Keratinocyte (primary cell): ENCODE results near the gene TDRD9. TPM values are rescaled to one million over a fixed set of nuclear protein-coding genes. Genes with fewer than 3 reads are reported as not detected.

ENCODE experiments used
- DNase-seq: peaks from one replicate; pipeline ENCODE4 v3.0.0-alpha.2; 2011; ENCODE audit warnings: low read depth, missing footprints, low spot score
- FAIRE-seq: peaks from 2 replicates; lab custom pipeline; 2011; peaks lifted over from hg19 to GRCh38; lab: Jason Lieb, UNC
- H2AFZ ChIP-seq: 2 replicates; pipeline ENCODE4 v1.6.0; 2012; ENCODE audit warnings: low read length, control low read depth, inconsistent platforms; ENCODE audit not compliant: control insufficient read depth
- H3K27ac ChIP-seq: 2 replicates; pipeline ENCODE4 v1.5.1; 2011; ENCODE audit warnings: low read length; ENCODE audit not compliant: control insufficient read depth, insufficient read depth
- H3K27me3 ChIP-seq: 3 replicates; pipeline ENCODE4 v1.6.0; 2011; ENCODE audit warnings: low read length; ENCODE audit not compliant: control insufficient read depth, insufficient read depth; ENCODE audit errors: extremely low read depth
- H3K36me3 ChIP-seq, 2 experiments: 2 replicates in 1 of 2; 3 replicates in 1 of 2; pipeline ENCODE4 v1.5.1; 2011; ENCODE audit warnings: low read length in 2 of 2, mild to moderate bottlenecking in 1 of 2; ENCODE audit not compliant: control insufficient read depth in 2 of 2, insufficient read depth in 2 of 2; ENCODE audit errors: extremely low read depth in 1 of 2
- H3K4me1 ChIP-seq: 3 replicates; pipeline ENCODE4 v1.5.1; 2011; ENCODE audit warnings: low read length; ENCODE audit not compliant: control insufficient read depth, insufficient read depth; ENCODE audit errors: extremely low read depth
- H3K4me2 ChIP-seq: 3 replicates; pipeline ENCODE4 v1.6.0; 2011; ENCODE audit warnings: low read depth, low read length; ENCODE audit not compliant: control insufficient read depth, insufficient read depth; ENCODE audit errors: extremely low read depth
- H3K4me3 ChIP-seq, 3 experiments: fragments of 200-600 bp in 1 of 3; sonication (generic) in 1 of 3; 2 replicates in 2 of 3; 3 replicates in 1 of 3; pipeline ENCODE4 v1.5.1; 2011 to 2016; ENCODE audit warnings: low read length in 3 of 3, mild to moderate bottlenecking in 3 of 3, control low read depth in 2 of 3, inconsistent platforms in 1 of 3, low read depth in 1 of 3, mixed read lengths in 1 of 3, mixed run types in 1 of 3, moderate library complexity in 1 of 3; ENCODE audit not compliant: control insufficient read depth in 2 of 3, insufficient read depth in 2 of 3; ENCODE audit errors: extremely low read depth in 1 of 3
- H3K79me2 ChIP-seq: 2 replicates; pipeline ENCODE4 v1.6.0; 2012; ENCODE audit warnings: low read length; ENCODE audit not compliant: control insufficient read depth, insufficient read depth
- H3K9ac ChIP-seq: 3 replicates; pipeline ENCODE4 v1.6.0; 2011; ENCODE audit warnings: low read length; ENCODE audit not compliant: control insufficient read depth, insufficient read depth; ENCODE audit errors: extremely low read depth
- H3K9me1 ChIP-seq: 3 replicates; pipeline ENCODE4 v1.6.0; 2011; ENCODE audit warnings: low read length; ENCODE audit not compliant: control insufficient read depth, insufficient read depth; ENCODE audit errors: extremely low read depth
- H3K9me3 ChIP-seq: 2 replicates; pipeline ENCODE4 v1.5.1; 2012; ENCODE audit warnings: low read depth, low read length; ENCODE audit not compliant: control insufficient read depth
- H4K20me1 ChIP-seq: 3 replicates; pipeline ENCODE4 v1.6.0; 2011; ENCODE audit warnings: low read length; ENCODE audit not compliant: control insufficient read depth, insufficient read depth; ENCODE audit errors: extremely low read depth
- EZH2 ChIP-seq: IDR thresholded peaks from one replicate; pipeline ENCODE4 v1.6.1; 2012; ENCODE audit warnings: inconsistent platforms, mild to moderate bottlenecking, low read length, moderate library complexity
- dilution Hi-C: fragments of 300-500 bp; cut with MboI; formaldehyde crosslinking; loops from one replicate; pipeline ENCODE4 v1.7.0; 2020; ENCODE audit warnings: low sequenced_read_pairs; ENCODE audit not compliant: extremely low pct_ligation_motif_present
- polyA plus RNA-seq, 5 experiments: library from polyadenylated mRNA; depleted of rRNA in 3 of 5; stranded (reverse) in 3 of 5; stranded (forward) in 1 of 5; unstranded in 1 of 5; fragments of >200 nt; gene quantifications; 1 replicate in 1 of 5; 2 replicates in 3 of 5; 3 replicates in 1 of 5; pipeline versions ENCODE4 v1.2.1 to v1.2.3, GENCODE V29; 2011 to 2012; ENCODE audit warnings: missing spikeins in 2 of 5, low read depth in 1 of 5, low replicate concordance in 1 of 5
- TF ChIP-seq, protein P1 (sequence below), 3 experiments: IDR thresholded peaks in 1 of 3; conservative IDR thresholded peaks in 1 of 3; optimal IDR thresholded peaks in 1 of 3; 2 replicates in 2 of 3; 3 replicates in 1 of 3; pipeline versions ENCODE3 to v1.5.1; 2011; ENCODE audit warnings: low read length in 3 of 3, mild to moderate bottlenecking in 3 of 3, moderate library complexity in 2 of 3, control low read depth in 1 of 3, inconsistent platforms in 1 of 3; ENCODE audit not compliant: insufficient read depth in 2 of 3; ENCODE audit errors: extremely low read depth in 1 of 3

The TDRD9 gene
- polyA plus RNA-seq, 1 donor (not counting 4 experiments of a cell fraction or from before 2014, with no cell fraction given), result 0.10 TPM

DNA sequence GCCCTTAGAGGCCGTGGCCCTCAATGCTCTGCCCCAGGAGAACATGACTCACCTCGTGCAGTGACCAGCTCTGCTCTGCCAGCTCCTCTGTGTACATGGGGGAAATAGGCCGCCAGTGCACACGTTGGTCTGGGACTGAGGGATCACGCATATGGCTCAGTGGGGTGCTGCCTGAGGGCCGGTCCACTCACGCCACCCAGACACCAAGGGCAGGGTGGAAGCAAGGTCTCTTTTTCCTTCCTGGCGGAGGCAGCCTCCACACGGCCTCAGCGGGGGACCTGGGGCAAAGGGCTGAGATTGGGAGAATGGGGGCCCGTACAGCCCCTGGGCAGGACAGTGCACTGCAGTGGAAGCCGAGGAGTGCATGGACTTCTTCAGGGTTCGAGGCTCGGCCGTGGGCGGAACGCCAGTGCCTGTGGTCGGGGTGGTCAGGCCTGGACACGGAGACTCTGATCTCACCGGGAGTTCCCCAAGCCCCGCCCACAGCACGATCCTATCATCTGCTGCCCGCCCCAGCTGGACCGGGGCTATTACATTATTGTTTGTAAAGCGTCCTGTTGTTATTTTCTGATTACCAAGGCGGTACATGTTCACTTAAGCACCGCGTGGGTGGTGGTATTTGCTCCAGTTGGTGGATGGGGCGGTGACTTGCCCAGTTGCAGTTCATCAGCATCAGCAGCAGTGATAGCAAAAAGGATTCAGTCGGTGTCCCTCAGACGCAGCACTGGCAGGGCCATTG is 38.8 kb upstream of the TDRD9 start:
- no peak overlapping the region for H3K27ac ChIP-seq
- no peak for FAIRE-seq

DNA sequence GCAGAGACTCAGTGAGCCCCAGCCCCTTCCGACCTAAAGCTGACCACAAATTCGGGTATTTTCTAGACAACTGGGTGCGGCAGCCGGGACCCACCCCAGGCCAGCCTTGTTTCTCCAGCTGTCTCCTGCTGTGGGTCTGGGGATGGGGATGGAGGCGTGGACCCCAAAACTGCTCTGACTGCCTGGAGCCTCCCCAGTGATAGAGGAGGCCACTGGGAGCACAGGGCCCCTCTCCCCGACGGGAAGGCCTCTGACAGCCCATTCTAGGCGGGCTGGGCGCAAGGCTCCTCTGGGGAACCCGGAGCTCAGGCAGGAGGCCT is 38.2 kb upstream of the TDRD9 start:
- FAIRE-seq, result no peak
- DNase-seq, result no peak
- H3K9ac ChIP-seq, result no peak overlapping the region
- no peaks in the 10 kb centered on the region for H4K20me1 ChIP-seq
- no peaks in the 10 kb centered on the region for H3K9me1 ChIP-seq
- H3K79me2 ChIP-seq, result no peaks in the 10 kb centered on the region
- no peaks in the 10 kb centered on the region for H3K9me3 ChIP-seq
- H2AFZ ChIP-seq, result no peak overlapping the region
- dilution Hi-C loops, result no loop called here
- H3K4me1 ChIP-seq, result no peaks in the 10 kb centered on the region
- H3K4me3 ChIP-seq, result no peak overlapping the region
- no peak overlapping the region for H3K4me2 ChIP-seq
- no peak overlapping the region for H3K27ac ChIP-seq
- peaks cover 7% of the 10 kb centered on the region for H3K27me3 ChIP-seq
- H3K36me3 ChIP-seq, result no peaks in the 10 kb centered on the region
- TF ChIP-seq, protein P1, sequence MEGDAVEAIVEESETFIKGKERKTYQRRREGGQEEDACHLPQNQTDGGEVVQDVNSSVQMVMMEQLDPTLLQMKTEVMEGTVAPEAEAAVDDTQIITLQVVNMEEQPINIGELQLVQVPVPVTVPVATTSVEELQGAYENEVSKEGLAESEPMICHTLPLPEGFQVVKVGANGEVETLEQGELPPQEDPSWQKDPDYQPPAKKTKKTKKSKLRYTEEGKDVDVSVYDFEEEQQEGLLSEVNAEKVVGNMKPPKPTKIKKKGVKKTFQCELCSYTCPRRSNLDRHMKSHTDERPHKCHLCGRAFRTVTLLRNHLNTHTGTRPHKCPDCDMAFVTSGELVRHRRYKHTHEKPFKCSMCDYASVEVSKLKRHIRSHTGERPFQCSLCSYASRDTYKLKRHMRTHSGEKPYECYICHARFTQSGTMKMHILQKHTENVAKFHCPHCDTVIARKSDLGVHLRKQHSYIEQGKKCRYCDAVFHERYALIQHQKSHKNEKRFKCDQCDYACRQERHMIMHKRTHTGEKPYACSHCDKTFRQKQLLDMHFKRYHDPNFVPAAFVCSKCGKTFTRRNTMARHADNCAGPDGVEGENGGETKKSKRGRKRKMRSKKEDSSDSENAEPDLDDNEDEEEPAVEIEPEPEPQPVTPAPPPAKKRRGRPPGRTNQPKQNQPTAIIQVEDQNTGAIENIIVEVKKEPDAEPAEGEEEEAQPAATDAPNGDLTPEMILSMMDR (optimal IDR thresholded peaks at IDR 0.05 in 1 of 3, IDR thresholded peaks at IDR 0.05 in 1 of 3, conservative IDR thresholded peaks at IDR 0.05 in 1 of 3; ENCODE audit: extremely low read depth in 1 of 3, insufficient read depth in 2 of 3, low read length in 3 of 3), result no peak
- TF ChIP-seq EZH2, result no peak

More for the DNA sequence above, 38.8 kb upstream of the TDRD9 start:
- Histone ChIP-seq H3K9me1 (no peaks in the 10 kb centered on the region), H3K9ac (no peak overlapping the region), H3K9me3 (no peaks in the 10 kb centered on the region), H3K36me3 (no peaks in the 10 kb centered on the region), H3K79me2 (no peaks in the 10 kb centered on the region), H4K20me1 (no peaks in the 10 kb centered on the region), H3K4me2 (no peak overlapping the region), H3K4me3 (no peak overlapping the region), H2AFZ (no peak overlapping the region), H3K27me3 (peaks cover 7% of the 10 kb centered on the region), H3K4me1 (no peaks in the 10 kb centered on the region)
- DNase-seq, result no peak
- dilution Hi-C loops, result no loop called here
- TF ChIP-seq, protein P1 (optimal IDR thresholded peaks at IDR 0.05 in 1 of 3, IDR thresholded peaks at IDR 0.05 in 1 of 3, conservative IDR thresholded peaks at IDR 0.05 in 1 of 3; ENCODE audit: extremely low read depth in 1 of 3, insufficient read depth in 2 of 3, low read length in 3 of 3), result no peak
- no peak for TF ChIP-seq EZH2
